ENCODE results near the gene CHRNG. TPM values are rescaled to one million over a fixed set of nuclear protein-coding genes. Genes with fewer than 3 reads are reported as not detected.

CHRNG gene
- total RNA-seq, 1 donor from 2014 or later, result not detected

- Mint-ChIP-seq H3K36me3 (ENCODE audit: insufficient read depth) (peaks cover 17% of the 10 kb centered on the region), H3K4me3 (ENCODE audit: low read depth) (no peak overlapping the region), H3K27ac (no peak overlapping the region), H3K27me3 (no peaks in the 10 kb centered on the region), H3K9me3 (ENCODE audit: low read depth) (no peaks in the 10 kb centered on the region), H3K4me1 (ENCODE audit: low read depth) (no peaks in the 10 kb centered on the region)
- DNase-seq (ENCODE audit: low spot score, unreplicated experiment), result no peak
- TF ChIP-seq CTCF (IDR thresholded peaks at IDR 0.05; ENCODE audit: unreplicated experiment), result no peak
These were observed 44.7 kb downstream of the CHRNG start for GRCh38 chr2:232584238-232584637.

GRCh38 chr2:232586943-232587505, 47.5 kb downstream of the CHRNG start:
- Mint-ChIP-seq H3K27me3 (no peaks in the 10 kb centered on the region), H3K27ac (no peak overlapping the region), H3K9me3 (ENCODE audit: low read depth) (no peaks in the 10 kb centered on the region), H3K36me3 (ENCODE audit: insufficient read depth) (peaks cover 11% of the 10 kb centered on the region), H3K4me1 (ENCODE audit: low read depth) (no peaks in the 10 kb centered on the region), H3K4me3 (ENCODE audit: low read depth) (no peak overlapping the region)
- TF ChIP-seq CTCF (IDR thresholded peaks at IDR 0.05; ENCODE audit: unreplicated experiment), result no peak
- no peak for DNase-seq (ENCODE audit: low spot score, unreplicated experiment)

- Mint-ChIP-seq H3K4me3 (ENCODE audit: low read depth) (no peak overlapping the region), H3K27me3 (no peaks in the 10 kb centered on the region), H3K36me3 (ENCODE audit: insufficient read depth) (peaks cover 11% of the 10 kb centered on the region), H3K27ac (no peak overlapping the region), H3K4me1 (ENCODE audit: low read depth) (no peaks in the 10 kb centered on the region), H3K9me3 (ENCODE audit: low read depth) (no peaks in the 10 kb centered on the region)
- TF ChIP-seq CTCF (IDR thresholded peaks at IDR 0.05; ENCODE audit: unreplicated experiment), result no peak
- no peak for DNase-seq (ENCODE audit: low spot score, unreplicated experiment)
These were observed 48.0 kb downstream of the CHRNG start for GRCh38 chr2:232587512-232587911.

GRCh38 chr2:232588031-232588430, 48.5 kb downstream of the CHRNG start:
- Mint-ChIP-seq H3K4me1 (ENCODE audit: low read depth) (no peaks in the 10 kb centered on the region), H3K27me3 (no peaks in the 10 kb centered on the region), H3K4me3 (ENCODE audit: low read depth) (no peak overlapping the region), H3K36me3 (ENCODE audit: insufficient read depth) (peaks cover 11% of the 10 kb centered on the region), H3K9me3 (ENCODE audit: low read depth) (no peaks in the 10 kb centered on the region), H3K27ac (no peak overlapping the region)
- DNase-seq (ENCODE audit: low spot score, unreplicated experiment), result no peak
- TF ChIP-seq CTCF (IDR thresholded peaks at IDR 0.05; ENCODE audit: unreplicated experiment), result no peak

DNA sequence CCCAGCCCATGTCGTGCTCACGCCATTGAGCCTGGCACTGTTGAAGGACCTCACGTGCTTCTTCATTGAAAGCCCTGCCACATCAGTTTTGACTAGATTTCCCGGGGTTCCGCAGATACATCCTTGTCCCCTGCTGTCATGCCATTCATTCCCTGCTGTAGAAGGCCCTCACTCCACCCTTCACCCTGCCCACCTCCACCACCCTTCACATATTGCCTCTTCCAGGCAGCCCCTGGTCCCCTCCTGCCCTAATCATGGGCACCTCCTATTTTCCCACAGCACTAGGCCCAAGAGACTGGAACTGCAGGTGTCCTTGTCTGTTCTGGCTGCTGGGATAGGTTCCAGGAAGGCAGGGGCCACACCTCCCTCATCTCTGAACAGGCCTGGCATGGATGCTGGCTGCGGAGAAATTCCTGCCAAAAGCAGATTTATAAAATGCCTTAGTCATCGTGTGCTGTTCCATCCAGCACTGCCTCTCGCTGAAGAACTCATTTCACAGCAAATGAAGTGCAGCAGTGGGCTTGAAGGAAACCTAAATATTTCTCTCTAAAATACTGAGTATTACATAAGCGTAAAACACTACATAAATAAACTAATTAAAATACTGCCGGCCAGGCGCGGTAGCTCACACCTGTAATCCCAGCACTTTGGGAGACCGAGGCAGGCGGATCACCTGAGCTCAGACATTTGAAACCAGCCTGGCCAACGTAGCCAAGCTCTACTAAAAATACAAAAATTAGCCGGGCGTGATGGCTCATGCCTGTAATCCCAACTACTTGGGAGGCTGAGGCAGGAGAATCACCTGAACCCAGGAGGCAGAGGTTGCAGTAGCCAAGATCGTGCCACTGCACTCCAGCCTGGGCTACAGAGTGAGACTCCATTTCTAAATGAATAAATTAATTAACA, 49.4 kb downstream of the CHRNG start:
- Mint-ChIP-seq H3K27me3 (no peaks in the 10 kb centered on the region), H3K4me1 (ENCODE audit: low read depth) (no peaks in the 10 kb centered on the region), H3K36me3 (ENCODE audit: insufficient read depth) (peaks cover 10% of the 10 kb centered on the region), H3K9me3 (ENCODE audit: low read depth) (no peaks in the 10 kb centered on the region), H3K4me3 (ENCODE audit: low read depth) (no peak overlapping the region), H3K27ac (no peak overlapping the region)
- DNase-seq (ENCODE audit: low spot score, unreplicated experiment), result no peak
- no peak for TF ChIP-seq CTCF (IDR thresholded peaks at IDR 0.05; ENCODE audit: unreplicated experiment)

Measured in progenitor cell of endocrine pancreas (in vitro differentiated cells).